ENCODE results near the gene RUFY1.

RUFY1 gene

DNA sequence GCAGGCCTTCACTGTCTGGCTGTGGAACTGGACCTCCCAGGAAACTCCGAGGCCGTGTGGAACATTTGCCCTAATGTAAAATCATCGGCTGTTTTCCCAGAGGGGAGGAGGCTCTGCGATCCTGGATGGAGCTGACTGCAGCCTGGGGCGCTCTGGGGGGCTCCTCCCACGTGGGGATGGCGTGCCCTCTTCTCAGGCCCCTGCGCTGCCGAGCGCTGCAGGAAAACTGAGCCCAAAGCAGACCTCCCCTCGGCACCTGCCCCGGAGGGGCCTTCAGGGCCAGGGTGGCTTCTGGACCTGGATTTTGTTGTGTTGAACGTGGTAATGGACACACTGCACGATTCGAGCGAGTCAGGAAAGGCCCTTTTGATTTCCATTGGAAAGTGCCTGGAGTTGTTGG is 49.2 kb downstream of the RUFY1 start:
- no peak overlapping the region for H3K9ac ChIP-seq (ENCODE audit: low read length)
- H4K20me1 ChIP-seq (ENCODE audit: low read depth, low read length) = no peaks in the 10 kb centered on the region
- H3F3A ChIP-seq (ENCODE audit: insufficient read depth) = no peaks in the 10 kb centered on the region
- no peaks in the 10 kb centered on the region for H3K9me2 ChIP-seq (replicated peaks; ENCODE audit: insufficient read depth, low read length)
- H3K4me3 ChIP-seq (ENCODE audit: insufficient read depth, low read length, poor library complexity, severe bottlenecking) = no peak overlapping the region
- TF ChIP-seq EZH2phosphoT487 (conservative IDR thresholded peaks at IDR 0.05; ENCODE audit: low read length) = no peak
- TF ChIP-seq, protein P1, sequence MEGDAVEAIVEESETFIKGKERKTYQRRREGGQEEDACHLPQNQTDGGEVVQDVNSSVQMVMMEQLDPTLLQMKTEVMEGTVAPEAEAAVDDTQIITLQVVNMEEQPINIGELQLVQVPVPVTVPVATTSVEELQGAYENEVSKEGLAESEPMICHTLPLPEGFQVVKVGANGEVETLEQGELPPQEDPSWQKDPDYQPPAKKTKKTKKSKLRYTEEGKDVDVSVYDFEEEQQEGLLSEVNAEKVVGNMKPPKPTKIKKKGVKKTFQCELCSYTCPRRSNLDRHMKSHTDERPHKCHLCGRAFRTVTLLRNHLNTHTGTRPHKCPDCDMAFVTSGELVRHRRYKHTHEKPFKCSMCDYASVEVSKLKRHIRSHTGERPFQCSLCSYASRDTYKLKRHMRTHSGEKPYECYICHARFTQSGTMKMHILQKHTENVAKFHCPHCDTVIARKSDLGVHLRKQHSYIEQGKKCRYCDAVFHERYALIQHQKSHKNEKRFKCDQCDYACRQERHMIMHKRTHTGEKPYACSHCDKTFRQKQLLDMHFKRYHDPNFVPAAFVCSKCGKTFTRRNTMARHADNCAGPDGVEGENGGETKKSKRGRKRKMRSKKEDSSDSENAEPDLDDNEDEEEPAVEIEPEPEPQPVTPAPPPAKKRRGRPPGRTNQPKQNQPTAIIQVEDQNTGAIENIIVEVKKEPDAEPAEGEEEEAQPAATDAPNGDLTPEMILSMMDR (IDR thresholded peaks at IDR 0.05; ENCODE audit: insufficient read depth, low read length, poor library complexity, severe bottlenecking) = no peak
- H3K27me3 ChIP-seq (ENCODE audit: low read length) = no peaks in the 10 kb centered on the region
- no peak overlapping the region for H3K27ac ChIP-seq (ENCODE audit: low read depth, low read length)
- H3K4me2 ChIP-seq (ENCODE audit: low read depth, low read length, poor library complexity, severe bottlenecking) = no peak overlapping the region
- H3K9me3 ChIP-seq (ENCODE audit: insufficient read depth, low read length) = no peaks in the 10 kb centered on the region
- H2AFZ ChIP-seq (ENCODE audit: low read depth, low read length, severe bottlenecking) = no peak overlapping the region
- H3K36me3 ChIP-seq (ENCODE audit: low read length) = peaks cover 8% of the 10 kb centered on the region; the same call in 1 of the 2 replicates
- H3K79me2 ChIP-seq (ENCODE audit: insufficient read depth, low read length) = no peaks in the 10 kb centered on the region

DNA sequence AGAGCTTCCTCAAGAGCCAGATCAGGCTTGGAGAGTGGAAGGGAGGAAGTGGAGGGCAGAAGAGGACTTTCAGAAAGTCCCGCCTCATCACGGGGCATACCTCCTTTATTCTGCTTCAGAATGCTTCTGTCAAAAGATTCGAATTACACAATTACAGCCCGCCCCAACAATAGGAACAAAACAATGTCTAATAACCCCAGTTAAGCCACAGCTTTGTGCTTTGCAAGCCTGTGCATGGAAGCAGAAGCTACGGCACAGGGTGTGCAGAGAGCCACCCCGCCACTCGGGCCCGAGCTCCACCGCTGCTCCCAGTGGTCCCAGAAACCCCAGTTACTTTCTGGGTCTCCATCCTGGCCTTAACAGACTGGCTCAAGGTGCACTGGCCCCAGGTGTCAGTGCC is 49.6 kb downstream of the RUFY1 start:
- H2AFZ ChIP-seq (ENCODE audit: low read depth, low read length, severe bottlenecking) = no peak overlapping the region
- no peak overlapping the region for H3K4me3 ChIP-seq (ENCODE audit: insufficient read depth, low read length, poor library complexity, severe bottlenecking)
- no peaks in the 10 kb centered on the region for H3K9me2 ChIP-seq (replicated peaks; ENCODE audit: insufficient read depth, low read length)
- H3K27ac ChIP-seq (ENCODE audit: low read depth, low read length) = no peak overlapping the region
- no peak overlapping the region for H3K9ac ChIP-seq (ENCODE audit: low read length)
- H3K79me2 ChIP-seq (ENCODE audit: insufficient read depth, low read length) = no peaks in the 10 kb centered on the region
- no peaks in the 10 kb centered on the region for H3F3A ChIP-seq (ENCODE audit: insufficient read depth)
- H3K36me3 ChIP-seq (ENCODE audit: low read length) = peaks cover 6% of the 10 kb centered on the region; the same call in 1 of the 2 replicates
- no peaks in the 10 kb centered on the region for H3K27me3 ChIP-seq (ENCODE audit: low read length)
- TF ChIP-seq EZH2phosphoT487 (conservative IDR thresholded peaks at IDR 0.05; ENCODE audit: low read length) = no peak
- TF ChIP-seq, protein P1 (IDR thresholded peaks at IDR 0.05; ENCODE audit: insufficient read depth, low read length, poor library complexity, severe bottlenecking) = no peak
- no peaks in the 10 kb centered on the region for H3K9me3 ChIP-seq (ENCODE audit: insufficient read depth, low read length)
- no peak overlapping the region for H3K4me2 ChIP-seq (ENCODE audit: low read depth, low read length, poor library complexity, severe bottlenecking)
- no peaks in the 10 kb centered on the region for H4K20me1 ChIP-seq (ENCODE audit: low read depth, low read length)

DNA sequence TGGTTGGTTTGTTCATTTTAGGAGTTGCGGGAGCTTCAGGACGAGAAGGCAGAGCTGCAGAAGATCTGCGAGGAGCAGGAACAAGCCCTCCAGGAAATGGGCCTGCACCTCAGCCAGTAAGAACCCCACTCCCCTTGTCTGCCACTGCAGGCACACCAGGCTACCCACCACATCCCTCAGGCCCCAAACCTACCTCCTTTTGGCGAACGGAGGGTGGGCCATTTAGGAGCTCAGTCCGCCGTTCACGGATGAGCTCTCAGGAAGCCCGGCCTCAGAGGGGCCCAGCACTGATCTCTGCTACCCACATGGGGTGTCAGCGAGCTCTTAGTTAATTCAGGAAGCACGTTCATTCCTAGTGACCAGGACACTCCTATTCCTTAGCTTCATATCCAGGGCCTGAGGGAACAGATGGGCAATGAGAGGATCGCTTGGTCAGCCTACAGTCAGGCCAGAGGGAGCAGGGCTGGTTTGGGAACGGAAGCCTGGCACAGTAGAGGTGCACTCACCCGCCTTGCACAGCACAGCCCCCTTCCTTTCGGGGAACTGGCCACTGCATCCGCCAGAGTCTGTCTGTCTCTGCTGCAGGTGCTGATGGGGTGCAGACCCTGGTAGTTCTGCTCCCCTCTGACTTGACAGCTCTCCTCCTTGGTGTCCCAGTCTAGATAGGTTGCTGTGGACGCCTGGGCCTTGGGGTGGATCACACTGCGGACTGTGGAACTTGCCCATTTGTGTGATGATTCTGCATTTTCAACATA is 51.7 kb downstream of the RUFY1 start:
- Histone ChIP-seq H3K4me3 (ENCODE audit: insufficient read depth, low read length, poor library complexity, severe bottlenecking) (no peak overlapping the region), H3K4me2 (ENCODE audit: low read depth, low read length, poor library complexity, severe bottlenecking) (no peak overlapping the region), H3K27ac (ENCODE audit: low read depth, low read length) (no peak overlapping the region), H3K9ac (ENCODE audit: low read length) (no peak overlapping the region), H3K79me2 (ENCODE audit: insufficient read depth, low read length) (no peaks in the 10 kb centered on the region), H4K20me1 (ENCODE audit: low read depth, low read length) (no peaks in the 10 kb centered on the region), H3K9me2 (replicated peaks; ENCODE audit: insufficient read depth, low read length) (no peaks in the 10 kb centered on the region), H3K9me3 (ENCODE audit: insufficient read depth, low read length) (no peaks in the 10 kb centered on the region), H2AFZ (ENCODE audit: low read depth, low read length, severe bottlenecking) (no peak overlapping the region), H3K36me3 (ENCODE audit: low read length) (no peaks in the 10 kb centered on the region), H3K27me3 (ENCODE audit: low read length) (no peaks in the 10 kb centered on the region), H3F3A (ENCODE audit: insufficient read depth) (no peaks in the 10 kb centered on the region)
- no peak for TF ChIP-seq EZH2phosphoT487 (conservative IDR thresholded peaks at IDR 0.05; ENCODE audit: low read length)
- TF ChIP-seq, protein P1 (IDR thresholded peaks at IDR 0.05; ENCODE audit: insufficient read depth, low read length, poor library complexity, severe bottlenecking) = no peak
